Right lobe of liver (tissue), 4 donors: Measurements from ENCODE around the gene RNLS.

Source experiments
- POLR2A ChIP-seq: fragments of 450-650 bp; IDR thresholded peaks from one replicate; pipeline ENCODE4 v1.6.1; 2017; ENCODE audit warnings: antibody characterized with exemption, mild to moderate bottlenecking
- TF ChIP-seq, protein P1 (sequence below), 4 donors: fragments of 200-600 bp in 3 of 4; fragments of 450-650 bp in 1 of 4; IDR thresholded peaks; one replicate each; pipeline versions ENCODE4 v1.5.1 to v1.8.0; 2016 to 2022; ENCODE audit warnings: antibody characterized with exemption in 4 of 4, mild to moderate bottlenecking in 2 of 4
- donor health status: DM: no; HTN: no; CAD: no.
- donor health status: DM: no; HTN: no; CAD: no.
- donor health status: DM: no; HTN: yes; CAD: no.

DNA sequence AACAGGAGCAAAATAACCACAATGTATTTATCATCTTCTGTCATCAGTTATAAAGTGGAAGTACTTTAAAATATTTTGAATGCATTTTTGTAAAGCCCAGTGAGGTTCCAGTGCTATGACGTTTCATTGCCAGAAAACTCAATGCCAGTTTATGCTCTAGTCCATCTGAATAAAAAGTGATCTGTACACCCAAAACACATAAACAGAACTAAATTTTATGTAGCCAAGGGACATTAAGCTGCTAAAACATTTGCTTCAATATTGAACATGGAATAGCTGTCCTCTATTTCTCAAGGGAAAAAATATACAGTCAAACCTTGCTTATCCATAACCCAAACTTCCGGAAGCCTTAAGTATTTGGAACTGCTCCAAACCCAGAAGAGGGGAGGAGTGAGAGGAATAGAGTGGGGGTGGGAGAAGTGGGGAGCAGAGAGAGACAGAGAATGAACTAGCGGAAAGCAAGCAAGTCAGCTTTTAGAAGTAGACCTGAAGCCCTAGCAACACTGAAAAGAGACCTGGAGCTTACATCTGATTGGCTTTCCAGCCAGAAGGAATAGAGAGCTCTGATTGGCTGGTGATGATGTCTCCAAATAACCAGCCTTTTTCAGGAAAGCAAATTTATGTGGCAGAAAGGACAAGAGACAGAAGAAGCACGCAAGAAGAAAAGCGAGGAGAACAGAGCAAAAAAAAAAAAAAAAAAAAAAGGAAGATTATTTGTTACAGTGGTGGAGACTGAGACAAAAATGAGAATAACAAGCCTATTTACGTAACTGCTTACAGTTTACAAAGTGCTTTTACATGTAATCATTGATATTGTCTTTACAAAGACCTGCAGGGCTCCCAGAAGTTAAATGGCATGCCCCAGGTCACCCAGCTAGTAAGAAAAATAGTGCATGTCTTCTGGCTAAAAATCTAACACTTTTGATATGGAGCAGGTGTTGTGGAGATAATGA is 196.0 kb downstream of the RNLS start:
- TF ChIP-seq, protein P1, sequence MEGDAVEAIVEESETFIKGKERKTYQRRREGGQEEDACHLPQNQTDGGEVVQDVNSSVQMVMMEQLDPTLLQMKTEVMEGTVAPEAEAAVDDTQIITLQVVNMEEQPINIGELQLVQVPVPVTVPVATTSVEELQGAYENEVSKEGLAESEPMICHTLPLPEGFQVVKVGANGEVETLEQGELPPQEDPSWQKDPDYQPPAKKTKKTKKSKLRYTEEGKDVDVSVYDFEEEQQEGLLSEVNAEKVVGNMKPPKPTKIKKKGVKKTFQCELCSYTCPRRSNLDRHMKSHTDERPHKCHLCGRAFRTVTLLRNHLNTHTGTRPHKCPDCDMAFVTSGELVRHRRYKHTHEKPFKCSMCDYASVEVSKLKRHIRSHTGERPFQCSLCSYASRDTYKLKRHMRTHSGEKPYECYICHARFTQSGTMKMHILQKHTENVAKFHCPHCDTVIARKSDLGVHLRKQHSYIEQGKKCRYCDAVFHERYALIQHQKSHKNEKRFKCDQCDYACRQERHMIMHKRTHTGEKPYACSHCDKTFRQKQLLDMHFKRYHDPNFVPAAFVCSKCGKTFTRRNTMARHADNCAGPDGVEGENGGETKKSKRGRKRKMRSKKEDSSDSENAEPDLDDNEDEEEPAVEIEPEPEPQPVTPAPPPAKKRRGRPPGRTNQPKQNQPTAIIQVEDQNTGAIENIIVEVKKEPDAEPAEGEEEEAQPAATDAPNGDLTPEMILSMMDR (IDR thresholded peaks at IDR 0.05), result no peak
- TF ChIP-seq POLR2A, result peak; percentile 83
